ENCODE data around the gene CPZ. TPM values are rescaled to one million over a fixed set of nuclear protein-coding genes. Genes with fewer than 3 reads are reported as not detected.

CPZ gene
- polyA plus RNA-seq, 3 donors: not detected

- H3K9me3 Mint-ChIP-seq: peaks cover 0 to 3% (median 0%) of the 10 kb centered on the region in 7 donors
- H3K27me3 ChIP-seq (ENCODE audit: control insufficient read depth in 2 of 2, insufficient read depth in 2 of 2, low read length in 2 of 2): no peaks in the 10 kb centered on the region
- H3K4me1 Mint-ChIP-seq: no peaks in the 10 kb centered on the region
- no peak overlapping the region for H3K27ac ChIP-seq (ENCODE audit: low read depth in 1 of 2, low read length in 2 of 2)
- no peak overlapping the region for H3K4me3 Mint-ChIP-seq
- 97% methylated on average over 32 of the region's 35 CpGs for WGBS (ENCODE audit: insufficient coverage)
- no peaks in the 10 kb centered on the region for H3K36me3 ChIP-seq (replicated peaks in 1 of 2; ENCODE audit: control insufficient read depth in 1 of 2, insufficient read depth in 2 of 2, low read length in 2 of 2)
- H3K4me3 ChIP-seq (replicated peaks in 1 of 3; ENCODE audit: low read depth in 2 of 3, low read length in 3 of 3): no peak overlapping the region
- no peak overlapping the region for H3K27ac Mint-ChIP-seq
- intact Hi-C loops (cut with micrococcal nuclease): no loop called here
- no peak for DNase-seq
- H3K4me1 ChIP-seq (ENCODE audit: control insufficient read depth in 1 of 2, insufficient read depth in 2 of 2, low read length in 2 of 2): no peaks in the 10 kb centered on the region
- H3K79me2 ChIP-seq (ENCODE audit: insufficient read depth, low read length): no peaks in the 10 kb centered on the region
- H3K9ac ChIP-seq (ENCODE audit: insufficient read depth, low read length, poor library complexity, severe bottlenecking): no peak overlapping the region
- no peaks in the 10 kb centered on the region for H4K20me1 ChIP-seq (ENCODE audit: insufficient read depth, low read length)
- no peak overlapping the region for H2AFZ ChIP-seq (ENCODE audit: insufficient read depth, low read depth, low read length, poor library complexity, severe bottlenecking)
- H3K4me2 ChIP-seq (replicated peaks; ENCODE audit: extremely low read depth, low read length, poor library complexity, severe bottlenecking): no peak overlapping the region
- no peaks in the 10 kb centered on the region for H3K9me3 ChIP-seq (replicated peaks in 1 of 2; ENCODE audit: control insufficient read depth in 1 of 2, insufficient read depth in 1 of 2, low read length in 2 of 2)
- TF ChIP-seq, protein P1, sequence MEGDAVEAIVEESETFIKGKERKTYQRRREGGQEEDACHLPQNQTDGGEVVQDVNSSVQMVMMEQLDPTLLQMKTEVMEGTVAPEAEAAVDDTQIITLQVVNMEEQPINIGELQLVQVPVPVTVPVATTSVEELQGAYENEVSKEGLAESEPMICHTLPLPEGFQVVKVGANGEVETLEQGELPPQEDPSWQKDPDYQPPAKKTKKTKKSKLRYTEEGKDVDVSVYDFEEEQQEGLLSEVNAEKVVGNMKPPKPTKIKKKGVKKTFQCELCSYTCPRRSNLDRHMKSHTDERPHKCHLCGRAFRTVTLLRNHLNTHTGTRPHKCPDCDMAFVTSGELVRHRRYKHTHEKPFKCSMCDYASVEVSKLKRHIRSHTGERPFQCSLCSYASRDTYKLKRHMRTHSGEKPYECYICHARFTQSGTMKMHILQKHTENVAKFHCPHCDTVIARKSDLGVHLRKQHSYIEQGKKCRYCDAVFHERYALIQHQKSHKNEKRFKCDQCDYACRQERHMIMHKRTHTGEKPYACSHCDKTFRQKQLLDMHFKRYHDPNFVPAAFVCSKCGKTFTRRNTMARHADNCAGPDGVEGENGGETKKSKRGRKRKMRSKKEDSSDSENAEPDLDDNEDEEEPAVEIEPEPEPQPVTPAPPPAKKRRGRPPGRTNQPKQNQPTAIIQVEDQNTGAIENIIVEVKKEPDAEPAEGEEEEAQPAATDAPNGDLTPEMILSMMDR (IDR thresholded peaks at IDR 0.05): no peak
- peaks cover 4 to 9% (median 6%) of the 10 kb centered on the region in 3 donors for H3K27me3 Mint-ChIP-seq (ENCODE audit: low read depth in 3 of 3)
- H3K36me3 Mint-ChIP-seq: no peaks in the 10 kb centered on the region
These were observed 21.1 kb downstream of the CPZ start for GRCh38 chr4:8613421-8614364.

DNA sequence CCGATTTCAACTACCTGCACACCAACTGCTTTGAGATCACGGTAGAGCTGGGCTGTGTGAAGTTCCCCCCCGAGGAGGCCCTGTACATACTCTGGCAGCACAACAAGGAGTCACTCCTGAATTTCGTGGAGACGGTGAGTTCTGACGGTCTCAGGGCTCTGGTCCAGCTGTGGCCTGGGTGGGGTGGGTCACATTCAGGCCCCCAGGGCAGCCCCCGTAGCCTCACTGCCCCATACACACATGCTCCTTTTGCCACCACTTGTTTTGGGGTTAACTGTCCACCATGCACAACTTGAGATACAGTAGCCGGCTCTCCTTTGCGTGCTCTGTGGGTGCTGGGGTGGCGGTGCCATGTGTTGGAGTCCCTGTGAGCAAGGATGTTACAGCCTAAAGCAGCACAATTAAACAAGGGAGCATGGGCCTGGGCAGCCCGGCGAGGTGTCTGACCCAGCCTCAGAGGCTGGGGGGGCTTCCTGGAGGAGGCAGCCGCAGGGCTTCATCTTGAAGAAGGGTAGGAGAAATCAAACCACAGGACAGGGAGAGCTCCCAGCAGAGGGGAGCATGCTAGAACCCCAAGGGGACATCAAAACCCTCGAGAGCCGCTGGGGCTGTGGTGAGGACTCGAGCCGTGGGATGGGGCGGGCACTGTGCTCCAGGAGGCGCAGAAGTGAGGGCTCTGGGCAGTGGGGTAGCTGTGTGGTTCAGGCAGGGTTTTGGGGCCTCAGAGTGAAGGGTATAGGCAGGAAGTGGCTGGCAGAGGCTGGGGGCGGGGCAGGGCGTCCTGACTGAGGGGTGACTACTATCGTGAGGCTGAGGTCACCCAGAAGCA, 22.0 kb downstream of the CPZ start:
- Mint-ChIP-seq H3K9me3 (peaks cover 0 to 3% (median 0%) of the 10 kb centered on the region in 7 donors), H3K27me3 (ENCODE audit: low read depth in 3 of 3) (peaks cover 2 to 7% (median 3%) of the 10 kb centered on the region in 3 donors), H3K4me1 (no peaks in the 10 kb centered on the region), H3K27ac (no peak overlapping the region), H3K36me3 (no peaks in the 10 kb centered on the region), H3K4me3 (no peak overlapping the region)
- Histone ChIP-seq H3K27me3 (ENCODE audit: control insufficient read depth in 2 of 2, insufficient read depth in 2 of 2, low read length in 2 of 2) (no peaks in the 10 kb centered on the region), H3K4me3 (replicated peaks in 1 of 3; ENCODE audit: low read depth in 2 of 3, low read length in 3 of 3) (no peak overlapping the region), H3K79me2 (ENCODE audit: insufficient read depth, low read length) (no peaks in the 10 kb centered on the region), H2AFZ (ENCODE audit: insufficient read depth, low read depth, low read length, poor library complexity, severe bottlenecking) (no peak overlapping the region), H4K20me1 (ENCODE audit: insufficient read depth, low read length) (no peaks in the 10 kb centered on the region), H3K27ac (ENCODE audit: low read depth in 1 of 2, low read length in 2 of 2) (no peak overlapping the region), H3K9ac (ENCODE audit: insufficient read depth, low read length, poor library complexity, severe bottlenecking) (no peak overlapping the region), H3K9me3 (replicated peaks in 1 of 2; ENCODE audit: control insufficient read depth in 1 of 2, insufficient read depth in 1 of 2, low read length in 2 of 2) (no peaks in the 10 kb centered on the region), H3K36me3 (replicated peaks in 1 of 2; ENCODE audit: control insufficient read depth in 1 of 2, insufficient read depth in 2 of 2, low read length in 2 of 2) (no peaks in the 10 kb centered on the region), H3K4me1 (ENCODE audit: control insufficient read depth in 1 of 2, insufficient read depth in 2 of 2, low read length in 2 of 2) (no peaks in the 10 kb centered on the region), H3K4me2 (replicated peaks; ENCODE audit: extremely low read depth, low read length, poor library complexity, severe bottlenecking) (no peak overlapping the region)
- TF ChIP-seq, protein P1 (IDR thresholded peaks at IDR 0.05): no peak
- 65% methylated on average over 21 of the region's 22 CpGs for WGBS (ENCODE audit: insufficient coverage)
- no peak for DNase-seq
- intact Hi-C loops (cut with micrococcal nuclease): no loop called here
